Measurements from ENCODE around the gene MDK.

MDK gene

GRCh38 chr11:46374815-46375214, 6.7 kb upstream of the MDK start:
- no peak for TF ChIP-seq TAF1 (IDR thresholded peaks at IDR 0.05; ENCODE audit: borderline replicate concordance, insufficient read depth, low read length)
- no peak for TF ChIP-seq FOXP2 (optimal IDR thresholded peaks at IDR 0.05; ENCODE audit: borderline replicate concordance, extremely low read depth, extremely low read length, insufficient read depth)
- no peak for TF ChIP-seq REST (IDR thresholded peaks at IDR 0.05; ENCODE audit: insufficient read depth in 1 of 2, low read depth in 2 of 2, low read length in 2 of 2)
- TF ChIP-seq SIN3A (IDR thresholded peaks at IDR 0.05; ENCODE audit: borderline replicate concordance, insufficient read depth, low read length): no peak
- TF ChIP-seq POLR2AphosphoS5 (IDR thresholded peaks at IDR 0.05; ENCODE audit: low read depth, low read length): no peak

- TF ChIP-seq SIN3A (IDR thresholded peaks at IDR 0.05; ENCODE audit: borderline replicate concordance, insufficient read depth, low read length) (no peak), REST (IDR thresholded peaks at IDR 0.05; ENCODE audit: insufficient read depth in 1 of 2, low read depth in 2 of 2, low read length in 2 of 2) (no peak), POLR2AphosphoS5 (IDR thresholded peaks at IDR 0.05; ENCODE audit: low read depth, low read length) (no peak), TAF1 (IDR thresholded peaks at IDR 0.05; ENCODE audit: borderline replicate concordance, insufficient read depth, low read length) (no peak), FOXP2 (optimal IDR thresholded peaks at IDR 0.05; ENCODE audit: borderline replicate concordance, extremely low read depth, extremely low read length, insufficient read depth) (no peak)
These were observed 5.9 kb upstream of the MDK start for GRCh38 chr11:46375392-46376101.

GRCh38 chr11:46376258-46377050, 5.0 kb upstream of the MDK start:
- TF ChIP-seq SIN3A (IDR thresholded peaks at IDR 0.05; ENCODE audit: borderline replicate concordance, insufficient read depth, low read length) (no peak), TAF1 (IDR thresholded peaks at IDR 0.05; ENCODE audit: borderline replicate concordance, insufficient read depth, low read length) (no peak), POLR2AphosphoS5 (IDR thresholded peaks at IDR 0.05; ENCODE audit: low read depth, low read length) (no peak), FOXP2 (optimal IDR thresholded peaks at IDR 0.05; ENCODE audit: borderline replicate concordance, extremely low read depth, extremely low read length, insufficient read depth) (no peak), REST (IDR thresholded peaks at IDR 0.05; ENCODE audit: insufficient read depth in 1 of 2, low read depth in 2 of 2, low read length in 2 of 2) (no peak)

- TF ChIP-seq FOXP2 (optimal IDR thresholded peaks at IDR 0.05; ENCODE audit: borderline replicate concordance, extremely low read depth, extremely low read length, insufficient read depth): no peak
- no peak for TF ChIP-seq POLR2AphosphoS5 (IDR thresholded peaks at IDR 0.05; ENCODE audit: low read depth, low read length)
- no peak for TF ChIP-seq TAF1 (IDR thresholded peaks at IDR 0.05; ENCODE audit: borderline replicate concordance, insufficient read depth, low read length)
- TF ChIP-seq REST (IDR thresholded peaks at IDR 0.05; ENCODE audit: insufficient read depth in 1 of 2, low read depth in 2 of 2, low read length in 2 of 2): no peak
- TF ChIP-seq SIN3A (IDR thresholded peaks at IDR 0.05; ENCODE audit: borderline replicate concordance, insufficient read depth, low read length): no peak
These were observed 4.2 kb upstream of the MDK start for GRCh38 chr11:46377290-46377689.

All from PFSK-1 (cell line).